Thyroid gland (tissue), 4 donors: Measurements from ENCODE around the gene KRT73. TPM values are rescaled to one million over a fixed set of nuclear protein-coding genes. Genes with fewer than 3 reads are reported as not detected.

Experiments used
- DNase-seq, 2 donors: peaks; one replicate each; pipeline ENCODE4 v3.0.0-alpha.2; 2019
- H3K27ac ChIP-seq, 3 donors: fragments of 200-600 bp; sonication (generic); 1 replicate in 2 of 3; 2 replicates in 1 of 3; pipeline ENCODE4 v1.5.1; 2016 to 2019; ENCODE audit warnings: mild to moderate bottlenecking in 1 of 3, moderate library complexity in 1 of 3
- H3K27me3 ChIP-seq: fragments of 200-600 bp; sonication (generic); one replicate; pipeline ENCODE4 v1.5.1; 2019
- H3K36me3 ChIP-seq, 2 donors: fragments of 200-600 bp; sonication (generic); one replicate each; pipeline ENCODE4 v1.5.1; 2016 to 2019
- H3K4me1 ChIP-seq, 2 donors: fragments of 200-600 bp; sonication (generic); one replicate each; pipeline ENCODE4 v1.5.1; 2017 to 2019
- H3K4me3 ChIP-seq, 3 donors: fragments of 200-600 bp; sonication (generic); replicated peaks in 1 of 3; 1 replicate in 2 of 3; 2 replicates in 1 of 3; pipeline ENCODE4 v1.5.1; 2016; ENCODE audit warnings: mild to moderate bottlenecking in 1 of 3
- H3K9me3 ChIP-seq: fragments of 200-600 bp; sonication (generic); one replicate; pipeline ENCODE4 v1.5.1; 2017
- CTCF ChIP-seq, 6 experiments: fragments of 200-600 bp in 3 of 6; fragments of 450-650 bp in 3 of 6; sonication (generic) in 3 of 6; IDR thresholded peaks; one replicate each; pipeline ENCODE4 v1.5.1; 2016 to 2019; ENCODE audit warnings: antibody characterized with exemption in 6 of 6, mild to moderate bottlenecking in 2 of 6, inconsistent platforms in 1 of 6, moderate library complexity in 1 of 6
- POLR2A ChIP-seq, 2 donors: fragments of 450-650 bp; IDR thresholded peaks; one replicate each; pipeline ENCODE4 v1.6.1; 2017; ENCODE audit warnings: antibody characterized with exemption in 2 of 2, mild to moderate bottlenecking in 2 of 2, moderate library complexity in 1 of 2
- WGBS, 2 donors: methylation state at CpG; one replicate each; pipeline ENCODE4 v1.1.5; 2017; 5-methylcytosine and 5-hydroxymethylcytosine counted together
- intact Hi-C: fragments of 100-400 bp; cut with DNase I; formaldehyde crosslinking; loops from one replicate; pipeline ENCODE4 v1.15.1; 2023
- total RNA-seq, 4 donors: library from RNA; depleted of rRNA; stranded (reverse); fragments of >200 nt; gene quantifications; one replicate each; pipeline ENCODE4 v1.2.3, GENCODE V29; 2016

The KRT73 gene
- total RNA-seq, 4 donors from 2014 or later, result not detected

- intact Hi-C loops, result no loop called here
- no peak overlapping the region for H3K27ac ChIP-seq
- DNase-seq, result no peak
These were observed 12.3 kb downstream of the KRT73 start for GRCh38 chr12:52606096-52606495.

GRCh38 chr12:52605542-52605941, 12.8 kb downstream of the KRT73 start:
- intact Hi-C loops, result no loop called here
- H3K36me3 ChIP-seq, result no peaks in the 10 kb centered on the region

More at GRCh38 chr12:52606096-52606495, 12.3 kb downstream of the KRT73 start:
- Histone ChIP-seq H3K9me3 (no peaks in the 10 kb centered on the region), H3K36me3 (no peaks in the 10 kb centered on the region), H3K4me3 (no peak overlapping the region), H3K27me3 (peaks cover 5% of the 10 kb centered on the region), H3K4me1 (no peaks in the 10 kb centered on the region)
- no peak for TF ChIP-seq POLR2A (IDR thresholded peaks at IDR 0.05)
- no peak for TF ChIP-seq CTCF (IDR thresholded peaks at IDR 0.05)
- WGBS, 2 donors, result 56 to 58% methylated on average over 3 of the region's 3 CpGs

GRCh38 chr12:52604859-52605258, 13.5 kb downstream of the KRT73 start:
- Histone ChIP-seq H3K9me3 (no peaks in the 10 kb centered on the region), H3K36me3 (no peaks in the 10 kb centered on the region), H3K4me3 (no peak overlapping the region), H3K4me1 (no peaks in the 10 kb centered on the region), H3K27me3 (peaks cover 5% of the 10 kb centered on the region), H3K27ac (no peak overlapping the region)
- TF ChIP-seq POLR2A (IDR thresholded peaks at IDR 0.05) (no peak), CTCF (IDR thresholded peaks at IDR 0.05) (no peak)
- intact Hi-C loops, result no loop called here
- DNase-seq, result no peak

More at GRCh38 chr12:52605542-52605941, 12.8 kb downstream of the KRT73 start:
- 85 to 88% methylated on average over 1 of the region's 1 CpG for WGBS, 2 donors
- no peaks in the 10 kb centered on the region for H3K9me3 ChIP-seq
- H3K27me3 ChIP-seq, result peaks cover 5% of the 10 kb centered on the region
- no peak overlapping the region for H3K4me3 ChIP-seq
- H3K27ac ChIP-seq, result no peak overlapping the region
- no peaks in the 10 kb centered on the region for H3K4me1 ChIP-seq
- TF ChIP-seq CTCF (IDR thresholded peaks at IDR 0.05) (no peak), POLR2A (IDR thresholded peaks at IDR 0.05) (no peak)
- no peak for DNase-seq

- Histone ChIP-seq H3K9me3 (no peaks in the 10 kb centered on the region), H3K4me3 (no peak overlapping the region), H3K4me1 (no peaks in the 10 kb centered on the region), H3K27me3 (peaks cover 5% of the 10 kb centered on the region), H3K36me3 (no peaks in the 10 kb centered on the region), H3K27ac (no peak overlapping the region)
- intact Hi-C loops, result no loop called here
- DNase-seq, result no peak
- TF ChIP-seq POLR2A (IDR thresholded peaks at IDR 0.05) (no peak), CTCF (IDR thresholded peaks at IDR 0.05) (no peak)
- WGBS, 2 donors, result 47 to 73% methylated on average over 2 of the region's 2 CpGs
These were observed 15.0 kb downstream of the KRT73 start for GRCh38 chr12:52603314-52603713.

GRCh38 chr12:52602552-52602951, 15.8 kb downstream of the KRT73 start:
- Histone ChIP-seq H3K36me3 (no peaks in the 10 kb centered on the region), H3K27me3 (peaks cover 5% of the 10 kb centered on the region), H3K4me1 (no peaks in the 10 kb centered on the region), H3K9me3 (no peaks in the 10 kb centered on the region), H3K4me3 (no peak overlapping the region), H3K27ac (no peak overlapping the region)
- DNase-seq, result no peak
- 89 to 93% methylated on average over 5 of the region's 5 CpGs for WGBS, 2 donors
- TF ChIP-seq CTCF (IDR thresholded peaks at IDR 0.05) (no peak), POLR2A (IDR thresholded peaks at IDR 0.05) (no peak)
- intact Hi-C loops, result no loop called here
